ENCODE results near the gene TXNDC8.

The TXNDC8 gene

GRCh38 chr9:110259566-110259965 is 78.1 kb downstream of the TXNDC8 start:
- Histone ChIP-seq H4K20me1 (ENCODE audit: insufficient read depth, low read length, poor library complexity, severe bottlenecking) (peaks cover 14% of the 10 kb centered on the region), H3K4me3 (ENCODE audit: low read length, poor library complexity, severe bottlenecking) (no peak overlapping the region), H3F3A (ENCODE audit: low read depth) (no peaks in the 10 kb centered on the region), H3K27me3 (ENCODE audit: insufficient read depth, low read length, poor library complexity, severe bottlenecking) (peaks cover 4% of the 10 kb centered on the region), H2AFZ (ENCODE audit: low read length) (no peak overlapping the region), H3K4me2 (ENCODE audit: low read depth, low read length, poor library complexity, severe bottlenecking) (no peak overlapping the region), H3K9me2 (replicated peaks; ENCODE audit: low read depth, low read length) (no peaks in the 10 kb centered on the region), H3K79me2 (ENCODE audit: insufficient read depth, low read length) (peaks cover 17% of the 10 kb centered on the region), H3K9me3 (ENCODE audit: insufficient read depth, low read depth, low read length) (no peaks in the 10 kb centered on the region), H3K9ac (ENCODE audit: low read depth, low read length, poor library complexity, severe bottlenecking) (no peak overlapping the region), H3K36me3 (ENCODE audit: insufficient read depth, low read length) (no peaks in the 10 kb centered on the region), H3K4me1 (ENCODE audit: insufficient read depth, low read length, poor library complexity, severe bottlenecking) (peaks cover 15% of the 10 kb centered on the region)
- TF ChIP-seq CTCF (conservative IDR thresholded peaks at IDR 0.05; ENCODE audit: low read length) (no peak), EZH2phosphoT487 (IDR thresholded peaks at IDR 0.05; ENCODE audit: borderline replicate concordance) (no peak)

- no peak overlapping the region for H3K4me2 ChIP-seq (ENCODE audit: low read depth, low read length, poor library complexity, severe bottlenecking)
- peaks cover 23% of the 10 kb centered on the region for H3K4me1 ChIP-seq (ENCODE audit: insufficient read depth, low read length, poor library complexity, severe bottlenecking)
- H2AFZ ChIP-seq (ENCODE audit: low read length): no peak overlapping the region
- no peaks in the 10 kb centered on the region for H3K9me2 ChIP-seq (replicated peaks; ENCODE audit: low read depth, low read length)
- no peak for TF ChIP-seq CTCF (conservative IDR thresholded peaks at IDR 0.05; ENCODE audit: low read length)
- H3K9me3 ChIP-seq (ENCODE audit: insufficient read depth, low read depth, low read length): no peaks in the 10 kb centered on the region
- peaks cover 4% of the 10 kb centered on the region for H3K27me3 ChIP-seq (ENCODE audit: insufficient read depth, low read length, poor library complexity, severe bottlenecking)
- no peaks in the 10 kb centered on the region for H3F3A ChIP-seq (ENCODE audit: low read depth)
- no peaks in the 10 kb centered on the region for H3K36me3 ChIP-seq (ENCODE audit: insufficient read depth, low read length)
- H4K20me1 ChIP-seq (ENCODE audit: insufficient read depth, low read length, poor library complexity, severe bottlenecking): peaks cover 23% of the 10 kb centered on the region
- peaks cover 26% of the 10 kb centered on the region for H3K79me2 ChIP-seq (ENCODE audit: insufficient read depth, low read length)
- no peak overlapping the region for H3K4me3 ChIP-seq (ENCODE audit: low read length, poor library complexity, severe bottlenecking)
- no peak overlapping the region for H3K9ac ChIP-seq (ENCODE audit: low read depth, low read length, poor library complexity, severe bottlenecking)
Observed at GRCh38 chr9:110258690-110259091, 79.0 kb downstream of the TXNDC8 start.

GRCh38 chr9:110257956-110258355 is 79.7 kb downstream of the TXNDC8 start:
- Histone ChIP-seq H3K79me2 (ENCODE audit: insufficient read depth, low read length) (peaks cover 33% of the 10 kb centered on the region), H3K9ac (ENCODE audit: low read depth, low read length, poor library complexity, severe bottlenecking) (peak overlapping the region; percentile 74)

More at GRCh38 chr9:110257956-110258355, 79.7 kb downstream of the TXNDC8 start:
- H2AFZ ChIP-seq (ENCODE audit: low read length): no peak overlapping the region
- H3K36me3 ChIP-seq (ENCODE audit: insufficient read depth, low read length): no peaks in the 10 kb centered on the region
- peaks cover 31% of the 10 kb centered on the region for H3K4me1 ChIP-seq (ENCODE audit: insufficient read depth, low read length, poor library complexity, severe bottlenecking)
- peak overlapping the region; percentile 83 for H3K4me3 ChIP-seq (ENCODE audit: low read length, poor library complexity, severe bottlenecking)
- peak overlapping the region; percentile 84 for H3K4me2 ChIP-seq (ENCODE audit: low read depth, low read length, poor library complexity, severe bottlenecking)
- no peaks in the 10 kb centered on the region for H3K9me3 ChIP-seq (ENCODE audit: insufficient read depth, low read depth, low read length)
- TF ChIP-seq CTCF (conservative IDR thresholded peaks at IDR 0.05; ENCODE audit: low read length) (no peak), EZH2phosphoT487 (IDR thresholded peaks at IDR 0.05; ENCODE audit: borderline replicate concordance) (no peak)
- H3K27me3 ChIP-seq (ENCODE audit: insufficient read depth, low read length, poor library complexity, severe bottlenecking): peaks cover 4% of the 10 kb centered on the region
- no peaks in the 10 kb centered on the region for H3F3A ChIP-seq (ENCODE audit: low read depth)
- H4K20me1 ChIP-seq (ENCODE audit: insufficient read depth, low read length, poor library complexity, severe bottlenecking): peaks cover 30% of the 10 kb centered on the region
- no peaks in the 10 kb centered on the region for H3K9me2 ChIP-seq (replicated peaks; ENCODE audit: low read depth, low read length)
